Retina (tissue), 1 donor: ENCODE measurements around the gene INSYN1.
"Not testable (repeated sequence)": the region's sequence is repeated elsewhere in the genome, so short reads cannot be mapped to it uniquely, and the experiment has no call there.

ENCODE experiments used
- DNase-seq: peaks from one replicate; pipeline ENCODE4 v3.0.0-alpha.2; 2016

INSYN1 gene, protein sequence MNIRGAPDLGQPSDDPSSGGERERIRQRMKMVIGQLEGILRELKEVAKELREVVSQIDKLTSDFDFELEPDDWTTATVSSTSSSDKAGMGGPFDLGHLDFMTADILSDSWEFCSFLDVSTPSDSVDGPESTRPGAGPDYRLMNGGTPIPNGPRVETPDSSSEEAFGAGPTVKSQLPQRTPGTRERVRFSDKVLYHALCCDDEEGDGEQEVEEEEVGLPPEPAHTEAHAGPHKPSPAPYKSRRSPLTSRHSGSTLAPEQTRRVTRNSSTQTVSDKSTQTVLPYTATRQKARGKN

GRCh38 chr15:73753250-73754130 lies at the start of gene INSYN1:
INSYN1 (minus strand) TSS chr15:73753351; CDS start chr15:73751130, 2,221 bp downstream.
- peak; percentile 52 for DNase-seq

GRCh38 chr15:73802431-73803041 lies 49.4 kb upstream of the INSYN1 start:
- DNase-seq: no peak

GRCh38 chr15:73800662-73801345 lies 47.7 kb upstream of the INSYN1 start:
- no peak for DNase-seq

DNA sequence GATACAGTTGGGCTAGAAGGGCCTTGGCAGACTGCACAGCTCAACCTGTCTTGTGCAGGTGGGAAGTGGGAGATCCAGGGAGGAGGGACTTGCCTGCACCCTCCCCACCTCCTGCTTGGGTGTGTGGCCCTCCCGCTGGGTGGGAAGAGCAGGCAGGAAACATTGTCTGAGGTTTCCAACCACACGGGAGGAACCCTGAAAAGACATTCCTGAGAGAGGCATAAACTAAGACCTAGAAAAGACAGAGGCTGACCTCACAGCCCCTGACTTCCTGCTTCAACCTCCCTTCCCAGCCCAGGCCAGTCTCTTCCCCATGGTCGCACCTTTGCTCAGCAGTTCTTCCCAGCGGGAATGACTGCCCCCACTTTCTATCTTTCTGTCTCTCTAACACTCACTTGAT lies 46.3 kb upstream of the INSYN1 start:
- DNase-seq: no peak

GRCh38 chr15:73797366-73798158 lies 44.4 kb upstream of the INSYN1 start:
- DNase-seq: no peak

GRCh38 chr15:73796331-73796831 lies 43.2 kb upstream of the INSYN1 start:
- peak; percentile 58 for DNase-seq

DNA sequence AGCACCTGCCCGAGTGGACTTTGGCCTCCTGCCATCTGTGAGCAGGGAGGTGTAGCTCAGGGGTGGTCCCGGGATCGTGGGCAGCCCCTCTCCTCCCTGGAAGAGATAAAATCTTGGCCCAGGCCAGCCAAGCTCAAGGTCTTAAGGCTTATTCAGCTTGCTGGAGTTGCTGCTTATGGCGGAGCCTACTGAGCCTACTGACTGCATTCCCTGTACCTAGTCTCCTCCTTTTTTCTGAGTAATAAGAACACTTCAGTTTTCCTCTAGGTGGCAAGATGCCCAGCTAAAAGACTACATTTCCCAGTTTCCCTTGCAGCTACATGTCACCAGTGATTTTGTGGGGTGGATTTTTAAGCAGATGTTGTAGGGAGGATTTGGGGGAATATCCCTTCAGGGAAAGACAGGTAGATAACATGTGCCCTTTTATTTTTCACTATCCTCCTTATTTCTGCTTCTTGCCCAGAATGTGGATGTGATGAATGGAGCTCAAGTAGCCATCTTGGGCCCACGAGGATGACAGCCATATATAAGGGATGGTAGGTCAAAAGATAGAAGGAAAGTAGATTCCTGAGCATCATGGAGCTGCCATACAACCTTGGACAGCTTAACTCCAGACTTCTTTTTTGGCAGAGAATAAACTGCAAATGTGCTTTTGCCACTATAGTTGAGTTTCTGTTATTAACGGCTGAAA lies 41.4 kb upstream of the INSYN1 start:
- no peak for DNase-seq

GRCh38 chr15:73792899-73793541 lies 39.9 kb upstream of the INSYN1 start:
- not testable (repeated sequence) for DNase-seq

GRCh38 chr15:73792415-73792814 lies 39.3 kb upstream of the INSYN1 start:
- no peak for DNase-seq

DNA sequence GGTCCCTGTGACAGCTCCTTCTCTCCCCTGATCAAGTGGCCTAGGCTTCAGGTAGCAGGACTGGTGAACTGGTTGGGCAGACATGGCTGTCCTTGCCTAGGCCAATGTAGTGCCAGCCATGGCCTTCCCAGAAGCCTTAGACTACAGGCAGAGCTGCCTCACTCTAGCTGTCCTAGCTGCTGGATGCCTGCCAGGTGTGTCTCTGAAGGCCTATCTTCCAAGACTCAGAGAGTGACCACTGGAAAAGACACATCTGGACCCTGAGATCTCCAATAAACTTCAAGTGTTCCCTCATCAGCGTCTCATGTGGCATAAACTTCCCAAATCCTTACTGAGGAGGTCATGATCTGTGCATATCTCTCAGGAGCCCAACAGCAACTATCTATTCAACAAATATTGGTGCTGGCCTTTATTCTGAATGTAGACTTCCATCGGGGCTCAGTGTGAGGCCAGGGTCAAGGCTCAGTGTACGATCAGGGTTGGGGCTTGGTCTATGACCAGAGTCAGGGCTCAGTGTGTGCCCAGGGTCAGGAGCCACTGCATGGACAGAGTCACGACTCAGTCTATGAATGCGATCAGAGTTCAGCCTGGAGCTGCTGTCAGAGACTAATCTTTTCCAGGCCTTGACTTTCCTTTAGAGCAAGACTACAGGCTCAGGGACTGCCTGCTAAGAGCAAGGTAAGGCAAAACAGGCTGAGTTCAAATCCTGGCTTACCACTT lies 36.5 kb upstream of the INSYN1 start:
- no peak for DNase-seq

DNA sequence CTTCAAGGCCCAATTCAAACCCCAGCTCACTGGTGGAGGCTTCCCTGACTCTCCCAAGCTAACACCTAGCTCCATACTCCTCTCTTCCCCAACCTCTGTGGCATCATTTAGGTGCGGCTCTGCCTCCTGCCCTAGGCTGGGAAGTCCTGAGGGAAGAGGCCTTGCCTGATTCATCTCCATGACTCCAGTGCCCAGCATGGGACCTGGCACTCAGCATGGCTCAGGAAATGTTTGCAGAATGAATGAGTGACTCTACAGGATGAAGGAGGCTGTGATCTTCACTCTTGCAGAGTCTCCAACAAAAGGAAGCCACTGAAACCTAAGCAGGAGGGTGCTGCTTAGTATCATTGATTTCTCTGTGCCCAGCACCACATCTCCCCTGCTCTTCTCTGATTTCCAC lies 34.5 kb upstream of the INSYN1 start:
- no peak for DNase-seq

DNA sequence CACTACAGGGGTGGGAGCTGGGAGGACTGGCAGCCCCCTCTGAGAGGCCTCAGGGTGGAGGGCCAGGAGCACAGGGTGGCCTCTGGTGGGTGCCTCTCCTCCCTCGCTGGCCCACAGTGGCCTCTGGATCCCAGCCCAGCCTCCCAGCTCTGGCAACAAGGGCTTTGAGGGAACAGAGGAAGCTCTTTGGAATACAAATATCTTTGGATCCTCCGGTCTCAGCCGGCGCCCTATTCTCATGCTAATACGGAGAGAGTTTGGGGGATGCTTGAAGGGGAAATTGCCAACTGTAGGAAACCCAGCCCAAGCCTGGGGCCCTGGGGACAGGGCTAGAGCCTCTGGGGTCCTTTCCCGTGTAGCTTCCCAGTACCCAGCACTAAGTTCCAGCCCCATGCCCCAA lies 33.4 kb upstream of the INSYN1 start:
- DNase-seq: no peak

DNA sequence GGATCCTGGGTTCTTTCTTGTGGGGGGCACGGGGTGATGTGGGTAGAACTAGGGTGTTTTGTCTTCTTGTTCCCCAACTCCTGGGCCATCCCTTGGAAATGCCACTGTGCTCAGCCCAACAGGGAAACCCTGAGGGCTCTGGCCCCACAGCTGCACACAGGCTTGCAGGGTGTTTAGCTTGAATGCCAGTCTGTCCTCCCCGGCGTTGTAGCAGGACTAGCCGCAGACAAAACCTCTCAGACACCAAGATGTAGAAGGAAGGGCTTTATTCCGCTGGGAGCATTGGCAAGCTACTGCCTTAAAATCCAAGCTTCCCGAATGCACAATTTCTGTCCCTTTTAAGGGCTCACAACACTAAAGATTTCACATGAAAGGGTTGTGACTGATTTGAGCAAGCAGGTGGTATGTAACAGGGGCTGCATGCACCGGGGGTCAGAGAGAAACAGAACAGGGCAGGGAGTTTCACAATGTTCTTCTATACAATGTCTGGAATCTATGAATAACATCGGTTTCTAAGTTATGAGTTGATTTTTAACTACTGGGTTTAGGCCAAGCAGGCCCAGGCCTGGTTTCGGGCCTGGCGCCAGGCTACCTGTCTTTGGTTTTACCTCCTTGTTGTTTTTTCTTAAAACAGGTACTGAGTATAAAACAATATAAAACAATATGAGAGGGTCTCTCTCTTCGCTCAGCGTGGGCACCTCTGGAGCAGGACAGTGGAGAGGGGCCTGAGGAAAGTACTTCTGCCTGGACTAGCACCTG lies 32.3 kb upstream of the INSYN1 start:
- DNase-seq: not testable (repeated sequence)

DNA sequence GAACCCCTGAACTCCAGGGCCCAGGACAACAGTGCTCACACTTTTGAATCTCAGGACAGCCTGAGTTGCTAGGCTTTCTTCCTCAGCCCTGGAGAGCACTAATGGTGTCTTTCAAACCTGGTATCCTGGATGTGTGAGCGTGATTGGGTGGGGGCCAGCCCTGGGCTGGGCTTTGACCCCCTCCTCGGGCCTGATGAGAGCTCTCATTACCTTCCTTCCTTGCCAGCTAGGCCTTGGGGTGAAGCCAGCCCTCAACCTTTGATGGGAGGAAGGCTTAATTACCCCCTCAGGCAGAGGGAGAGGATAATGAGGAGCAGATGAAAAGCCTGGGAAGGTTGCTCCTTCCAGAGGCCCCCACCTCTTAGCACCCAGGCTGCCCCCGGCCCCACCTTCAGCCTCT lies 31.1 kb upstream of the INSYN1 start:
- DNase-seq: no peak

- no peak for DNase-seq
These were observed 29.3 kb upstream of the INSYN1 start for GRCh38 chr15:73782344-73782959.

DNA sequence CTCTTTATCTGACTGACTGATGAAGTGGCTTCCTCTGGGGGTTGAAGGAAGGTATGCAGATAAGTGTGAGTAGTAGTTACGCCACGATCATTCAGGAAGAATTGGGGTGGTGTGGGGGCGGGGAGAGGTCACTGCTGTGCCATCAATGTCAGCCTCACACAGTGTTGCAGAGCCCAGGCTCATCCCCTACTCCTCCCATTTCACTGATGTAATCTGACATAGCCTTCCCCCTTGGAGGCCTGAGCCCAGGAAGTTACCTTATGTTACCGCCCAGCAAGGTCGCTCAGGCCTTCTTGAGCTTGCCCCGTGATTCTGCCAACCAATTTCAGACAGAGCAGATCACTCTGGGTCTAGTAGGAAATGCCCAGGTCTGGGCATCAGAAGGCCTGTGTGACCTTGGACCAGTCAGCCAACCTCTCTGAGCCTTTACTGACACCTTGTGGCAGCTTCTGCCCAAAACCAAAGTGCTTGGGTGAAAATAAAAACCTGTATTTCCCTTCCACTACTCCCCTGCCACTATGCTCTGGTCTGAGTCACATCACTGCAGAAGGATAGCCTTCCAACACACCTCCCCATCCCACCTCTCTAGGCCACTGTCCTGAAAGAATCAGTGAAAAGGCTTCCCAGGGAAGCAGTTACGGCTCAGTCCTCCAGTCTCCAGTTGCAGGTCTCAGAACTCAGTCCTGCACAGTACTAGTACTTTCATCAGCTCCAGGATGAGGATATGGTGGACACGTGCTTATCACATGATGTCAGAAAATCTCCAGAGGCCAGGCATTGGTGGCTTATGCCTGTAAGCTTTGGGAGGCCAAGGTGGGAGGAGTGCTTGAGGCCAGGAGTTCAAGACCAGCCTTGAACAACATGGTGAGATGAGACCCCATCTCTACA lies 28.1 kb upstream of the INSYN1 start:
- no peak for DNase-seq

- DNase-seq: no peak
These were observed 26.8 kb upstream of the INSYN1 start for GRCh38 chr15:73779974-73780373.

DNA sequence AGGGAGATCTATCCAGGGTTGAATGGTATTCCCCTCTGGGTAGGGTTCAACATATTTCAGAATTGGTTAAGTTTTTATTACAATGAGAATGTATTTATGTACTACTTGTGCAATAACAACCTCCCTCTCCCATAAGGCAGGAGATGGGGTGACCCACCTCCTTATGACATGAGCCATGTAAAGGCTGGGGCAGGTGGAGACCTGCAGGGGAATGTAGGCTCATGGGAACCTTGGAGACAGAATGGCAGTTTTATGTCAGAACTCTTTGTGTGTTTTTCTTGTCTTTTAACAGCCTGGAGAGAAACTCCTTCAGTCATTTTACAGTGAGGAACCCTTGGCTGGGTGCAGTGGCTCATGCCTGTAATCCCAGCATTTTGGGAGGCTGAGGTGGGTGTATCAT lies 24.6 kb upstream of the INSYN1 start:
- no peak for DNase-seq
